ENCODE results near the gene URM1.

URM1 gene

GRCh38 chr9:128389395-128390149, 18.4 kb downstream of the URM1 start:
- peak; percentile 67 for DNase-seq

GRCh38 chr9:128390150-128390812, 19.1 kb downstream of the URM1 start:
- DNase-seq = no peak

GRCh38 chr9:128390813-128391711, 19.9 kb downstream of the URM1 start:
- DNase-seq = no peak

- no peak for DNase-seq
Measured at GRCh38 chr9:128391956-128392301, 20.8 kb downstream of the URM1 start.

- DNase-seq = no peak
Measured at GRCh38 chr9:128392302-128393144, 21.3 kb downstream of the URM1 start.

GRCh38 chr9:128393145-128393775, 22.1 kb downstream of the URM1 start:
- DNase-seq = no peak

- DNase-seq = no peak
Measured at GRCh38 chr9:128393970-128394369, 22.8 kb downstream of the URM1 start.

- no peak for DNase-seq
Measured at GRCh38 chr9:128394379-128395168, 23.4 kb downstream of the URM1 start.

- no peak for DNase-seq
Measured at GRCh38 chr9:128396970-128397613, 25.9 kb downstream of the URM1 start.

GRCh38 chr9:128397831-128398230, 26.7 kb downstream of the URM1 start:
- DNase-seq = no peak

GRCh38 chr9:128399861-128400260, 28.7 kb downstream of the URM1 start:
- DNase-seq = no peak

- no peak for DNase-seq
Measured at GRCh38 chr9:128404560-128404959, 33.4 kb downstream of the URM1 start.

- no peak for DNase-seq
Measured at GRCh38 chr9:128405077-128405779, 34.1 kb downstream of the URM1 start.

GRCh38 chr9:128405780-128406171, 34.6 kb downstream of the URM1 start:
- no peak for DNase-seq

GRCh38 chr9:128406848-128407391, 35.7 kb downstream of the URM1 start:
- no peak for DNase-seq

- DNase-seq = no peak
Measured at GRCh38 chr9:128408963-128409431, 37.8 kb downstream of the URM1 start.

- DNase-seq = no peak
Measured at GRCh38 chr9:128409450-128409849, 38.3 kb downstream of the URM1 start.

GRCh38 chr9:128409978-128410377, 38.8 kb downstream of the URM1 start:
- DNase-seq = no peak

- no peak for DNase-seq
Measured at GRCh38 chr9:128411364-128412119, 40.4 kb downstream of the URM1 start.
